Skeletal muscle tissue (tissue), 4 donors: ENCODE data around the gene POU2F1. TPM values are rescaled to one million over a fixed set of nuclear protein-coding genes. Genes with fewer than 3 reads are reported as not detected.

Source experiments
- H3K27ac ChIP-seq: one replicate; pipeline ENCODE4 v1.7.0; 2013; ENCODE audit warnings: mild to moderate bottlenecking, low read depth, low read length, inconsistent platforms
- H3K27me3 ChIP-seq, 3 donors: one replicate each; pipeline ENCODE4 v1.7.0; 2013; ENCODE audit warnings: low read length in 3 of 3; ENCODE audit not compliant: control insufficient read depth in 3 of 3, insufficient read depth in 3 of 3
- H3K36me3 ChIP-seq, 3 donors: one replicate each; pipeline ENCODE4 v1.7.0; 2013; ENCODE audit warnings: low read length in 3 of 3; ENCODE audit not compliant: control insufficient read depth in 3 of 3, insufficient read depth in 3 of 3
- H3K4me1 ChIP-seq, 3 donors: one replicate each; pipeline ENCODE4 v1.7.0; 2013; ENCODE audit warnings: low read length in 3 of 3, mild to moderate bottlenecking in 3 of 3; ENCODE audit not compliant: control insufficient read depth in 3 of 3, insufficient read depth in 3 of 3
- H3K4me3 ChIP-seq, 3 donors: one replicate each; pipeline ENCODE4 v1.7.0; 2013; ENCODE audit warnings: low read length in 3 of 3
- H3K9ac ChIP-seq, 3 donors: one replicate each; pipeline ENCODE4 v1.7.0; 2013; ENCODE audit warnings: low read length in 3 of 3, mild to moderate bottlenecking in 3 of 3, moderate library complexity in 2 of 3, low read depth in 1 of 3
- H3K9me3 ChIP-seq, 3 donors: one replicate each; pipeline ENCODE4 v1.7.0; 2013; ENCODE audit warnings: low read length in 3 of 3; ENCODE audit not compliant: control insufficient read depth in 3 of 3
- total RNA-seq: library from RNA; depleted of rRNA; stranded (reverse); fragments of >200 nt; gene quantifications from one replicate; pipeline ENCODE4 v1.2.3, GENCODE V29; 2014
- donor health status: Osteomylitis.

The POU2F1 gene
- total RNA-seq, 1 donor from 2014 or later, result 11.5 TPM

- Histone ChIP-seq H3K4me1 (no peaks in the 10 kb centered on the region), H3K9ac (no peak overlapping the region), H3K36me3 (peaks cover 14 to 30% (median 26%) of the 10 kb centered on the region in 3 donors), H3K4me3 (no peak overlapping the region), H3K9me3 (no peaks in the 10 kb centered on the region), H3K27me3 (no peaks in the 10 kb centered on the region), H3K27ac (no peak overlapping the region)
Measured at GRCh38 chr1:167400359-167400953, 179.8 kb downstream of the POU2F1 start.

GRCh38 chr1:167401260-167401873 is 180.7 kb downstream of the POU2F1 start:
- no peak overlapping the region for H3K27ac ChIP-seq
- no peaks in the 10 kb centered on the region for H3K27me3 ChIP-seq
- H3K9ac ChIP-seq, result no peak overlapping the region
- H3K36me3 ChIP-seq, result peaks cover 14 to 27% (median 27%) of the 10 kb centered on the region in 3 donors
- no peaks in the 10 kb centered on the region for H3K9me3 ChIP-seq
- no peaks in the 10 kb centered on the region for H3K4me1 ChIP-seq
- H3K4me3 ChIP-seq, result no peak overlapping the region

GRCh38 chr1:167404161-167404888 is 183.6 kb downstream of the POU2F1 start:
- Histone ChIP-seq H3K9me3 (no peaks in the 10 kb centered on the region), H3K4me3 (no peak overlapping the region), H3K27ac (no peak overlapping the region), H3K36me3 (peaks cover 6 to 14% (median 13%) of the 10 kb centered on the region in 3 donors), H3K4me1 (no peaks in the 10 kb centered on the region), H3K9ac (no peak overlapping the region), H3K27me3 (no peaks in the 10 kb centered on the region)

DNA sequence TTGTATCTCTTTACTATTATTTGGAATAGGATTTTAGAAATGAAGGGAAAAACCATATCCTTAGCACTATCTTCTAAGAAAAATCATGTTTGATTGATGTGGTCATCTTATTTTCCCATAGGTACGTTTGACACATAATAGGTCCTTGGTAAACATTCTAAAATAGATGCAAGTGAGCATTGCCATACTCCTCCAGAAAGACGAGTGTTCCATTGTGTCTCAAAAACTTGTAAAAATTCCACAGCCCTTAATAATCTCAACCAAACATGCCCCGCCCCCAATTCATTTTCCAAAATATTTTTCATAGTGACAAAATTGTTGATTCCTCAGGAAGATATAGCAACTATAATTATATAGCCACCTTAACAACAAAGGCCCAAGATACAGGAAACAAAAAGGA is 184.2 kb downstream of the POU2F1 start:
- peaks cover 6 to 14% (median 13%) of the 10 kb centered on the region in 3 donors for H3K36me3 ChIP-seq
- no peak overlapping the region for H3K4me3 ChIP-seq
- H3K27ac ChIP-seq, result no peak overlapping the region
- H3K9me3 ChIP-seq, result no peaks in the 10 kb centered on the region
- no peak overlapping the region for H3K9ac ChIP-seq
- no peaks in the 10 kb centered on the region for H3K27me3 ChIP-seq
- no peaks in the 10 kb centered on the region for H3K4me1 ChIP-seq

GRCh38 chr1:167408355-167408754 is 187.7 kb downstream of the POU2F1 start:
- Histone ChIP-seq H3K27me3 (no peaks in the 10 kb centered on the region), H3K4me3 (no peak overlapping the region), H3K36me3 (peaks cover 8 to 22% (median 18%) of the 10 kb centered on the region in 3 donors), H3K27ac (no peak overlapping the region), H3K9ac (no peak overlapping the region), H3K4me1 (no peaks in the 10 kb centered on the region), H3K9me3 (no peaks in the 10 kb centered on the region)

- H3K4me1 ChIP-seq, result no peaks in the 10 kb centered on the region
- H3K4me3 ChIP-seq, result no peak overlapping the region
- H3K36me3 ChIP-seq, result peaks cover 8 to 21% (median 18%) of the 10 kb centered on the region in 3 donors
- H3K9ac ChIP-seq, result no peak overlapping the region
- H3K27me3 ChIP-seq, result no peaks in the 10 kb centered on the region
- H3K9me3 ChIP-seq, result no peaks in the 10 kb centered on the region
- no peak overlapping the region for H3K27ac ChIP-seq
Measured at GRCh38 chr1:167409183-167409582, 188.5 kb downstream of the POU2F1 start.

DNA sequence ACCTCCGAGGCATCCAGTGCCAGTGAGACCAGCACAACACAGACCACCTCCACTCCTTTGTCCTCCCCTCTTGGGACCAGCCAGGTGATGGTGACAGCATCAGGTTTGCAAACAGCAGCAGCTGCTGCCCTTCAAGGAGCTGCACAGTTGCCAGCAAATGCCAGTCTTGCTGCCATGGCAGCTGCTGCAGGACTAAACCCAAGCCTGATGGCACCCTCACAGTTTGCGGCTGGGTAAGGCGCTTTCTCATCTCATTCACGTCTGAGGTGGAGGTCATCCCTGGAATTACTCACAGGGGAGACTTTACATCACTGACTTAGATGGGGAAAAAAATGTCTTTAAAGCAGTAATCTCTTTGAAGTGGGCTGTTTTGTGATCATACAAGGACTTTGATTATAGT is 191.4 kb downstream of the POU2F1 start:
- H3K27ac ChIP-seq, result no peak overlapping the region
- no peaks in the 10 kb centered on the region for H3K9me3 ChIP-seq
- H3K36me3 ChIP-seq, result peaks cover 13 to 29% (median 27%) of the 10 kb centered on the region in 3 donors
- H3K9ac ChIP-seq, result no peak overlapping the region
- no peak overlapping the region for H3K4me3 ChIP-seq
- H3K4me1 ChIP-seq, result no peaks in the 10 kb centered on the region
- no peaks in the 10 kb centered on the region for H3K27me3 ChIP-seq

DNA sequence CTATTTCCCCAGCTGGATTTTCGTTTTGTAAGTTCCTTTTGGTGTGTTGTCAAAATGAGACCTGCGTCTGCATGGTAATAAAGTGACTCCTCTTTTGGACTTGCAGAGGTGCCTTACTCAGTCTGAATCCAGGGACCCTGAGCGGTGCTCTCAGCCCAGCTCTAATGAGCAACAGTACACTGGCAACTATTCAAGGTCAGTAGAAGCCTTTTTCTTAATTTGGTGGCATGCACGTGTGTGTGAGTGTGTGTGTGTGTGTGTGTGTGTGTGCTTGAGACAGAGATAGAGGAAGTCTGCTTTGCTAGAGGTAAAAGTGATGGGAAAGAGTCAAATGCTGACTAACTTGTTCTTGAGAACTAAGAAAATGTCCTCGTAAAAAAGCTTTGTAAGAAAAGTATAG is 192.2 kb downstream of the POU2F1 start:
- no peaks in the 10 kb centered on the region for H3K27me3 ChIP-seq
- no peaks in the 10 kb centered on the region for H3K9me3 ChIP-seq
- H3K4me1 ChIP-seq, result no peaks in the 10 kb centered on the region
- H3K4me3 ChIP-seq, result no peak overlapping the region
- no peak overlapping the region for H3K9ac ChIP-seq
- no peak overlapping the region for H3K27ac ChIP-seq
- peaks cover 13 to 29% (median 27%) of the 10 kb centered on the region in 3 donors for H3K36me3 ChIP-seq

GRCh38 chr1:167413328-167413727 is 192.6 kb downstream of the POU2F1 start:
- H3K36me3 ChIP-seq, result peaks cover 13 to 29% (median 28%) of the 10 kb centered on the region in 3 donors

GRCh38 chr1:167416506-167416905 is 195.8 kb downstream of the POU2F1 start:
- H3K4me1 ChIP-seq, result no peaks in the 10 kb centered on the region
- H3K4me3 ChIP-seq, result no peak overlapping the region
- H3K9me3 ChIP-seq, result no peaks in the 10 kb centered on the region
- H3K27me3 ChIP-seq, result no peaks in the 10 kb centered on the region
- H3K27ac ChIP-seq, result no peak overlapping the region
- H3K9ac ChIP-seq, result no peak overlapping the region
- H3K36me3 ChIP-seq, result peaks cover 13 to 29% (median 28%) of the 10 kb centered on the region in 3 donors

More at GRCh38 chr1:167413328-167413727, 192.6 kb downstream of the POU2F1 start:
- Histone ChIP-seq H3K4me3 (no peak overlapping the region), H3K4me1 (no peaks in the 10 kb centered on the region), H3K9me3 (no peaks in the 10 kb centered on the region), H3K9ac (no peak overlapping the region), H3K27ac (no peak overlapping the region), H3K27me3 (no peaks in the 10 kb centered on the region)
